Measurements from ENCODE around the gene PRELP.

Gene PRELP

GRCh38 chr1:203477748-203478147 lies 2.1 kb downstream of the PRELP start:
- DNase-seq (ENCODE audit: low read depth in 1 of 2, low spot score in 1 of 2), result no peak

GRCh38 chr1:203478231-203478630 lies 2.6 kb downstream of the PRELP start:
- no peak for DNase-seq (ENCODE audit: low read depth in 1 of 2, low spot score in 1 of 2)

GRCh38 chr1:203478986-203479385 lies 3.4 kb downstream of the PRELP start:
- DNase-seq (ENCODE audit: low read depth in 1 of 2, low spot score in 1 of 2), result no peak

GRCh38 chr1:203479646-203480045 lies 4.0 kb downstream of the PRELP start:
- no peak for DNase-seq (ENCODE audit: low read depth in 1 of 2, low spot score in 1 of 2)

GRCh38 chr1:203480084-203480483 lies 4.5 kb downstream of the PRELP start:
- no peak for DNase-seq (ENCODE audit: low read depth in 1 of 2, low spot score in 1 of 2)

- peak in 1 of 2 donors; percentile 31 for DNase-seq (ENCODE audit: low read depth in 1 of 2, low spot score in 1 of 2)
Measured at GRCh38 chr1:203480525-203481084, 5.0 kb downstream of the PRELP start.

GRCh38 chr1:203481196-203481595 lies 5.6 kb downstream of the PRELP start:
- DNase-seq (ENCODE audit: low read depth in 1 of 2, low spot score in 1 of 2), result no peak

- DNase-seq (ENCODE audit: low read depth in 1 of 2, low spot score in 1 of 2), result no peak
Measured at GRCh38 chr1:203486618-203487370, 11.2 kb downstream of the PRELP start.

- no peak for DNase-seq (ENCODE audit: low read depth in 1 of 2, low spot score in 1 of 2)
Measured at GRCh38 chr1:203488539-203488938, 12.9 kb downstream of the PRELP start.

- DNase-seq (ENCODE audit: low read depth in 1 of 2, low spot score in 1 of 2), result no peak
Measured at GRCh38 chr1:203490607-203491006, 15.0 kb downstream of the PRELP start.

- no peak for DNase-seq (ENCODE audit: low read depth in 1 of 2, low spot score in 1 of 2)
Measured at GRCh38 chr1:203491664-203492063, 16.1 kb downstream of the PRELP start.

- no peak for DNase-seq (ENCODE audit: low read depth in 1 of 2, low spot score in 1 of 2)
Measured at GRCh38 chr1:203492082-203492747, 16.6 kb downstream of the PRELP start.

GRCh38 chr1:203492748-203493130 lies 17.1 kb downstream of the PRELP start:
- no peak for DNase-seq (ENCODE audit: low read depth in 1 of 2, low spot score in 1 of 2)

GRCh38 chr1:203493901-203494300 lies 18.3 kb downstream of the PRELP start, which contains the start of gene OPTC:
Gene OPTC, plus strand, starts transcription at chr1:203494153. Its CDS starts 1,853 bp downstream, at chr1:203496006.
- DNase-seq (ENCODE audit: low read depth in 1 of 2, low spot score in 1 of 2), result no peak

GRCh38 chr1:203495845-203496244 lies 20.2 kb downstream of the PRELP start:
- no peak for DNase-seq (ENCODE audit: low read depth in 1 of 2, low spot score in 1 of 2)

GRCh38 chr1:203497269-203497777 lies 21.7 kb downstream of the PRELP start:
- no peak for DNase-seq (ENCODE audit: low read depth in 1 of 2, low spot score in 1 of 2)

GRCh38 chr1:203499643-203500278 lies 24.2 kb downstream of the PRELP start:
- no peak for DNase-seq (ENCODE audit: low read depth in 1 of 2, low spot score in 1 of 2)

GRCh38 chr1:203500279-203500678 lies 24.7 kb downstream of the PRELP start:
- no peak for DNase-seq (ENCODE audit: low read depth in 1 of 2, low spot score in 1 of 2)

GRCh38 chr1:203503836-203504235 lies 28.2 kb downstream of the PRELP start:
- DNase-seq (ENCODE audit: low read depth in 1 of 2, low spot score in 1 of 2), result no peak

- peak; percentile 47 to 59 for DNase-seq (ENCODE audit: low read depth in 1 of 2, low spot score in 1 of 2)
Measured at GRCh38 chr1:203504400-203505250, 29.0 kb downstream of the PRELP start.

Measured in stimulated activated CD4-positive, alpha-beta T cell treated with anti-CD3 and anti-CD28 coated beads, Interleukin-15, amount 100 ng/mL, for 1 hour (primary cell).